ENCODE data around the gene MAGEA4.
A peak's percentile ranks its signal among the peaks of the same experiment; 100 is the strongest.

The MAGEA4 gene

DNA sequence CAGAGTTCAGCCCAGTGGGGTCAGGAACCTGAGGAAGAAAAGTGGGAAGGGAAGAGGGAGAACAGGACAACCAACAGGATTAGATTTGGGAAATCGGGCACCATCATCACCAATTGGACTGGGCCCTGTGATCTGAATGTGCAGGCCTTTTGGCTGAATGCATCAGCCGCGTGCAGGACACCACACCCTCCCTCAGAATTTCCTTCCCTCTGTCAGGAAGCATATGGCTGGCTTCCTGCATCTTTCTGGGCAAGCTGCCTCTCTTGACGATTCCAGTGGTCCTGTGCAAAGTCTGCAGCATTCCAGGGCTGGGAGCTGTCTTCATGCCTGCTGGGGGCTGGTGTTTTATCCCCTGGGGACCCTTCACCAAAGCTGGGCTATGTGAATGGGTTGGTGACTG, 16.4 kb downstream of the MAGEA4 start:
- Histone ChIP-seq H3K4me3 (ENCODE audit: low read length) (no peak overlapping the region), H3K36me3 (ENCODE audit: insufficient read depth, low read length) (no peaks in the 10 kb centered on the region), H3K27me3 (ENCODE audit: insufficient read depth, low read length) (no peaks in the 10 kb centered on the region), H3K9ac (ENCODE audit: low read depth, low read length) (no peak overlapping the region), H3K27ac (ENCODE audit: low read depth, low read length) (no peak overlapping the region), H3K4me1 (ENCODE audit: insufficient read depth, low read length) (no peaks in the 10 kb centered on the region), H3K9me3 (ENCODE audit: insufficient read depth, low read depth, low read length) (no peaks in the 10 kb centered on the region)
- 90% methylated on average over 4 of the region's 4 CpGs for WGBS

GRCh38 chrX:151935358-151935757, 22.7 kb downstream of the MAGEA4 start:
- no CpG with 5 or more reads among the region's 1 CpG for WGBS
- H3K36me3 ChIP-seq (ENCODE audit: insufficient read depth, low read length), result no peaks in the 10 kb centered on the region

DNA sequence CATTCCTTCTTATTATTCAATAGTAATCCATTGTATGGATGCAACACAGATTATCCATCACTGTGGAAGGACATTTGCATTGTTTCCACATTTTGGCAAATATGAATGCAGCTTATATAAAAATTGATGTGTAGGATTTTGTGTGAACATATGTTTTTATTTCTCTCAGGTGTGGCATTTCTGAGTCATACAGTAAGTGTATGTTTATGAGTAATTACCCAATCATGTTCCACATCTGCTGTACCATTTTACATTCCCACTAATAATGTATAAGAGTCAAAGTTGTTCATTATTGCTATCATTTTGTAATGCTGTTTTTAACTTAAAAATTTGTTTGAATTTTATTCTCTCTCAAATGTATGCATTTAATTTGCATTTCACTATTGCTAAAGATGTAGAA, 25.5 kb downstream of the MAGEA4 start:
- no peak overlapping the region for H3K27ac ChIP-seq (ENCODE audit: low read depth, low read length)
- no peaks in the 10 kb centered on the region for H3K27me3 ChIP-seq (ENCODE audit: insufficient read depth, low read length)
- H3K36me3 ChIP-seq (ENCODE audit: insufficient read depth, low read length), result no peaks in the 10 kb centered on the region
- no peak overlapping the region for H3K4me3 ChIP-seq (ENCODE audit: low read length)
- no peak overlapping the region for H3K9ac ChIP-seq (ENCODE audit: low read depth, low read length)
- H3K9me3 ChIP-seq (ENCODE audit: insufficient read depth, low read depth, low read length), result no peaks in the 10 kb centered on the region
- no peaks in the 10 kb centered on the region for H3K4me1 ChIP-seq (ENCODE audit: insufficient read depth, low read length)

More at GRCh38 chrX:151935358-151935757, 22.7 kb downstream of the MAGEA4 start:
- H3K9ac ChIP-seq (ENCODE audit: low read depth, low read length), result no peak overlapping the region
- no peak overlapping the region for H3K4me3 ChIP-seq (ENCODE audit: low read length)
- no peaks in the 10 kb centered on the region for H3K9me3 ChIP-seq (ENCODE audit: insufficient read depth, low read depth, low read length)
- H3K4me1 ChIP-seq (ENCODE audit: insufficient read depth, low read length), result no peaks in the 10 kb centered on the region
- H3K27ac ChIP-seq (ENCODE audit: low read depth, low read length), result no peak overlapping the region
- no peaks in the 10 kb centered on the region for H3K27me3 ChIP-seq (ENCODE audit: insufficient read depth, low read length)

DNA sequence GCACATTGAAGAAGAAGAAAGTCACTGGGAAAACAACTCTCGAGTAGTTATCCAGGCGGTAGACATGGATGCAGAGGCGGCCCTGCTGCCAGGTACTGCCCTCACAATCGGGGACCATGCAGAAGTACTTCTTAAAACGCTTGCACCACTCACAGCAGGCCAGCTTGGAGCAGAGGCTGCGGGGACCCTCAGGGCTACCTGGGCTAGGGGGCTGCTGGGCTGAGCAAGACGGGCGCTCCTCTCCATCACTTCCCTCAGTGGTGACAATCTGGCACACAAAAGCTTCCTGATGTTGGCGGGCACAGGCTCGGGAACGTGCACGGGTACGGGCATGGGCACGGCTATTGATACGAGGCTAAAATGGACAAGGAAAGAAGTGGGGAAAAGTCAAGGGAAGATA, 42.0 kb downstream of the MAGEA4 start:
- Histone ChIP-seq H3K27me3 (ENCODE audit: insufficient read depth, low read length) (no peaks in the 10 kb centered on the region), H3K9ac (ENCODE audit: low read depth, low read length) (no peak overlapping the region), H3K9me3 (ENCODE audit: insufficient read depth, low read depth, low read length) (no peaks in the 10 kb centered on the region), H3K4me3 (ENCODE audit: low read length) (no peak overlapping the region), H3K36me3 (ENCODE audit: insufficient read depth, low read length) (no peaks in the 10 kb centered on the region), H3K27ac (ENCODE audit: low read depth, low read length) (no peak overlapping the region), H3K4me1 (ENCODE audit: insufficient read depth, low read length) (no peaks in the 10 kb centered on the region)
- WGBS, result 96% methylated on average over 15 of the region's 15 CpGs

DNA sequence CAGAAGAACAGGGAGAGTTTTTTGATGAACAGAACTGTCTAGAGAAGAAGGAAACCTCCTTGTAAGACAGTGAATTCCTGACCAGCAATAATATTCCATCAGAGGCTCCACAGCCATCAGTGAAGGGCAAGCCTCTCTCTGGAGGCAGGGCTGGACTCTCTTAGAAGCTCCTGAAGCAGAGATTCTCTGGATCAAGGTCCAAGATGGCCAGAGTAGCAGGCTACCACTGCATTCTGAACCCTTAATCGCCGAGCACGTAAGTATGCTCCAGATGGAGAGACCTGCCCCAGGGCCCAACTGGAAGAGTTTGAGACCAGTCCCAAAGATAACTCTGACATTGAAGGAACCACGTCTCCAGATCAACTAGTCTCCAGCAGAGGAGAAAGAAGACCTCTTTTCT, 45.4 kb downstream of the MAGEA4 start:
- Histone ChIP-seq H3K27ac (ENCODE audit: low read depth, low read length) (no peak overlapping the region), H3K9ac (ENCODE audit: low read depth, low read length) (no peak overlapping the region), H3K9me3 (ENCODE audit: insufficient read depth, low read depth, low read length) (no peaks in the 10 kb centered on the region), H3K4me1 (ENCODE audit: insufficient read depth, low read length) (no peaks in the 10 kb centered on the region), H3K27me3 (ENCODE audit: insufficient read depth, low read length) (no peaks in the 10 kb centered on the region), H3K36me3 (ENCODE audit: insufficient read depth, low read length) (no peaks in the 10 kb centered on the region), H3K4me3 (ENCODE audit: low read length) (no peak overlapping the region)
- WGBS, result 92% methylated on average over 4 of the region's 4 CpGs

DNA sequence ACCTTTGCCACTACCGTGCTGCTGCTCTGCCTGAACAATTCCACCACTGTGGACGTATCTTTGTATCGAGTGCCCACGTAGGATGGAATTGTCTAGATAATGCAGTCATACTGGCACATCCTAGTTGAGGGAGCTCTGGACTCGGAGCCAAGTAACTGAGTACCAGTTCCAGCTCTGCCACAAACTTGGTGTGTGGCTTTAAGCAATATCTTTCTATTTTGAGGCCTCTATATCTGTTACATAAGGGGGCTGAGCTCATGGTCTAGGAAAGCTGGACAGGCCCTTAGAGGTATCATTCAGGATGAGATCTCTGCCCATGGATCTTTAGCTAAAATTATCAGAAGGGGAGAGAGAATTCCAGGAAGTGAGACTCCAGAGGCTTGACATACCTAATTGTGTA, 49.3 kb downstream of the MAGEA4 start:
- no peak overlapping the region for H3K4me3 ChIP-seq (ENCODE audit: low read length)
- H3K27ac ChIP-seq (ENCODE audit: low read depth, low read length), result no peak overlapping the region
- WGBS, result 96% methylated on average over 5 of the region's 5 CpGs
- H3K36me3 ChIP-seq (ENCODE audit: insufficient read depth, low read length), result no peaks in the 10 kb centered on the region
- no peaks in the 10 kb centered on the region for H3K9me3 ChIP-seq (ENCODE audit: insufficient read depth, low read depth, low read length)
- H3K9ac ChIP-seq (ENCODE audit: low read depth, low read length), result no peak overlapping the region
- H3K4me1 ChIP-seq (ENCODE audit: insufficient read depth, low read length), result no peaks in the 10 kb centered on the region
- H3K27me3 ChIP-seq (ENCODE audit: insufficient read depth, low read length), result no peaks in the 10 kb centered on the region

DNA sequence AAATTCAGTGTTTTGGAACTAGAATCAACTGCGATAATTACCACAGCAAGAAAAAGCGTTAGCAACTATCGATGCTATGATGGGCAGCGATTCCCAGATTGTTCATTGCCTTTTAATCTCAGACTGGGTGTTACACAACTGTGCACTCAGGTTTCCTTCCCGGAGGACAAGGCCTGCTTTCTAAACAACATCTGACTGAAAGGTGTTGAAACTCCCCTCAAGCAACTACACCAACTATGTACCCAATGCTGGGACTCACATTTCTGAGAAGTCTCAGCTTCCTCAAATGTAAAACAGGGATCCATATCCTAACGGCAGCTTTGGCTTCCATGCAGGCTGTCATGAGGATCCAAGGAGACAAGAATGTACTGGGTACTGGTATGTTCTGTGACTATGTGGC, 53.5 kb downstream of the MAGEA4 start:
- H3K4me3 ChIP-seq (ENCODE audit: low read length), result no peak overlapping the region
- H3K27ac ChIP-seq (ENCODE audit: low read depth, low read length), result no peak overlapping the region
- no peaks in the 10 kb centered on the region for H3K36me3 ChIP-seq (ENCODE audit: insufficient read depth, low read length)
- no peaks in the 10 kb centered on the region for H3K27me3 ChIP-seq (ENCODE audit: insufficient read depth, low read length)
- H3K4me1 ChIP-seq (ENCODE audit: insufficient read depth, low read length), result no peaks in the 10 kb centered on the region
- H3K9ac ChIP-seq (ENCODE audit: low read depth, low read length), result no peak overlapping the region
- H3K9me3 ChIP-seq (ENCODE audit: insufficient read depth, low read depth, low read length), result no peaks in the 10 kb centered on the region
- WGBS, result 97% methylated on average over 6 of the region's 6 CpGs

GRCh38 chrX:151970027-151970426, 57.3 kb downstream of the MAGEA4 start:
- Histone ChIP-seq H3K27ac (ENCODE audit: low read depth, low read length) (no peak overlapping the region), H3K27me3 (ENCODE audit: insufficient read depth, low read length) (peaks cover 21% of the 10 kb centered on the region), H3K9ac (ENCODE audit: low read depth, low read length) (no peak overlapping the region), H3K9me3 (ENCODE audit: insufficient read depth, low read depth, low read length) (no peaks in the 10 kb centered on the region), H3K4me1 (ENCODE audit: insufficient read depth, low read length) (no peaks in the 10 kb centered on the region), H3K36me3 (ENCODE audit: insufficient read depth, low read length) (no peaks in the 10 kb centered on the region), H3K4me3 (ENCODE audit: low read length) (no peak overlapping the region)
- 94% methylated on average over 7 of the region's 7 CpGs for WGBS

- no peak overlapping the region for H3K9ac ChIP-seq (ENCODE audit: low read depth, low read length)
These were observed 58.0 kb downstream of the MAGEA4 start for GRCh38 chrX:151970661-151971060.

GRCh38 chrX:151973060-151973661, 60.5 kb downstream of the MAGEA4 start:
- Histone ChIP-seq H3K9ac (ENCODE audit: low read depth, low read length) (no peak overlapping the region), H3K36me3 (ENCODE audit: insufficient read depth, low read length) (no peaks in the 10 kb centered on the region), H3K9me3 (ENCODE audit: insufficient read depth, low read depth, low read length) (no peaks in the 10 kb centered on the region), H3K4me1 (ENCODE audit: insufficient read depth, low read length) (no peaks in the 10 kb centered on the region), H3K4me3 (ENCODE audit: low read length) (no peak overlapping the region), H3K27me3 (ENCODE audit: insufficient read depth, low read length) (peaks cover 30% of the 10 kb centered on the region), H3K27ac (ENCODE audit: low read depth, low read length) (no peak overlapping the region)
- WGBS, result 62% methylated on average over 3 of the region's 4 CpGs

More at GRCh38 chrX:151970661-151971060, 58.0 kb downstream of the MAGEA4 start:
- no peak overlapping the region for H3K27ac ChIP-seq (ENCODE audit: low read depth, low read length)
- no peaks in the 10 kb centered on the region for H3K4me1 ChIP-seq (ENCODE audit: insufficient read depth, low read length)
- H3K4me3 ChIP-seq (ENCODE audit: low read length), result no peak overlapping the region
- no peaks in the 10 kb centered on the region for H3K36me3 ChIP-seq (ENCODE audit: insufficient read depth, low read length)
- no peaks in the 10 kb centered on the region for H3K9me3 ChIP-seq (ENCODE audit: insufficient read depth, low read depth, low read length)
- peaks cover 28% of the 10 kb centered on the region for H3K27me3 ChIP-seq (ENCODE audit: insufficient read depth, low read length)
- WGBS, result 96% methylated on average over 6 of the region's 6 CpGs

DNA sequence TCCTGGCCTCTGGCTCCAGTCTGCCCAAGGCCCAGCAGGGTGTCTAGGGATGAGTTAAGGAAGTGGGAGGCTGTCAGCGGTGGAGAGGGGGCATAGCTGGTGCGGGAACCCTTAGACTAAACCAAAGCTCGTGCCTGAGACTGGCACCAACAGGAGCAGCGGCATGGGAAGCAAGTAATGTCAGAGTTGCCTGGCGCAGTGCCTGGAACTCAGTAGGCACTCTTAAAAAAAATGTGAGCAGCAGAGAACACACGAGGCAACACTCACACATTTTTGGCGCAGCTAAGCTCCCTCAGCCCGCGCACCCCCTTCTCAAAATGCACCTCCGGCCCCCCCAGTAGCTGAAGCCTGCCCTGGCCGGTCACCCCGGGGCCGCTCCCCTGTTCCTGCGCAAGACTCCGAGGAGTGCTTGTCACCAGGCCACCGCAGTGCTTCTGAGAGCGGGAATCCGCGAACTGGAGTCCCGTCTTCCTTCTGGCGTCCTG, 61.2 kb downstream of the MAGEA4 start:
- Histone ChIP-seq H3K4me3 (ENCODE audit: low read length) (peak overlapping the region; percentile 45), H3K27ac (ENCODE audit: low read depth, low read length) (no peak overlapping the region), H3K36me3 (ENCODE audit: insufficient read depth, low read length) (no peaks in the 10 kb centered on the region), H3K4me1 (ENCODE audit: insufficient read depth, low read length) (no peaks in the 10 kb centered on the region), H3K9me3 (ENCODE audit: insufficient read depth, low read depth, low read length) (no peaks in the 10 kb centered on the region), H3K27me3 (ENCODE audit: insufficient read depth, low read length) (peaks cover 30% of the 10 kb centered on the region), H3K9ac (ENCODE audit: low read depth, low read length) (no peak overlapping the region)
- WGBS, result 32% methylated on average over 21 of the region's 21 CpGs
